HepG2 (cell line): ENCODE results near the gene SC5D. TPM values are rescaled to one million over a fixed set of nuclear protein-coding genes. Genes with fewer than 3 reads are reported as not detected.

ENCODE experiments used
- ATAC-seq: fragments of 200-7000 bp; cut with Tn5 transposase; 3 replicates; pipeline ENCODE4 v1.9.1; 2020; ENCODE audit warnings: mild to moderate bottlenecking, moderate library complexity
- BruUV-seq: library from RNA; stranded (reverse); fragments of 400-500 nt; replicated peaks from 2 replicates; lab custom pipeline; 2021; lab: Mats Ljungman, UMichigan
- CTCF ChIA-PET: fragments of 300-600 bp; formaldehyde crosslinking; extraction: SDS; loops from one replicate; lab custom pipeline; 2021; ENCODE audit warnings: low total read pairs, inconsistent platforms, low intra/inter-chr PET ratio; lab: Yijun Ruan, JAX
- POLR2A ChIA-PET: fragments of 350-600 bp; sonication (Branson Sonifier 250); formaldehyde crosslinking; loops from one replicate; lab custom pipeline; 2020; ENCODE audit warnings: antibody characterized with exemption, inconsistent platforms; lab: Yijun Ruan, JAX
- DNase-seq: peaks from one replicate; pipeline ENCODE4 v3.0.0-alpha.2; 2015; ENCODE audit warnings: low spot score
- FAIRE-seq: peaks from 3 replicates; lab custom pipeline; 2011; peaks lifted over from hg19 to GRCh38; lab: Jason Lieb, UNC
- H2AFZ ChIP-seq: one replicate; pipeline ENCODE4 v1.6.1; 2011; ENCODE audit warnings: low read length, inconsistent platforms
- H3K27ac ChIP-seq: fragments of 300-600 bp; 3 replicates; pipeline ENCODE4 v1.8.0; 2011; ENCODE audit warnings: mixed run types, mild to moderate bottlenecking, mixed read lengths, low read length, inconsistent platforms; ENCODE audit not compliant: insufficient read depth; ENCODE audit errors: extremely low read length
- H3K27me3 ChIP-seq, 2 experiments: fragments of 200-600 bp in 1 of 2; 2 replicates in 1 of 2; 3 replicates in 1 of 2; pipeline versions ENCODE4 v1.6.0 to v1.8.0; 2011; ENCODE audit warnings: low read length in 2 of 2, mild to moderate bottlenecking in 2 of 2, moderate library complexity in 2 of 2, inconsistent platforms in 1 of 2; ENCODE audit not compliant: insufficient read depth in 2 of 2, control insufficient read depth in 1 of 2
- H3K36me3 ChIP-seq, 2 experiments: fragments of 200-600 bp in 1 of 2; replicated peaks in 1 of 2; 2 replicates in 1 of 2; 3 replicates in 1 of 2; pipeline versions ENCODE4 v1.5.1 to v1.8.0; 2011; ENCODE audit warnings: low read length in 2 of 2, inconsistent platforms in 1 of 2; ENCODE audit not compliant: insufficient read depth in 2 of 2, control insufficient read depth in 1 of 2
- H3K4me1 ChIP-seq: 2 replicates; pipeline ENCODE4 v1.5.1; 2012; ENCODE audit warnings: low read length, inconsistent platforms; ENCODE audit not compliant: insufficient read depth
- H3K4me2 ChIP-seq: 2 replicates; pipeline ENCODE4 v1.6.0; 2011; ENCODE audit warnings: low read depth, low read length, inconsistent platforms
- H3K4me3 ChIP-seq, 3 experiments: fragments of 200-600 bp in 1 of 3; sonication (generic), shearing (Covaris generic) in 1 of 3; replicated peaks in 1 of 3; 2 replicates each; pipeline ENCODE4 v1.5.1; 2011 to 2016; ENCODE audit warnings: low read length in 3 of 3, inconsistent platforms in 2 of 3, low read depth in 2 of 3, mild to moderate bottlenecking in 2 of 3, control low read depth in 1 of 3, mixed read lengths in 1 of 3; ENCODE audit not compliant: insufficient read depth in 1 of 3
- H3K79me2 ChIP-seq: one replicate; pipeline ENCODE4 v1.6.1; 2011; ENCODE audit warnings: low read length, inconsistent platforms; ENCODE audit not compliant: insufficient read depth
- H3K9ac ChIP-seq: 2 replicates; pipeline ENCODE4 v1.6.0; 2011; ENCODE audit warnings: mild to moderate bottlenecking, low read depth, low read length, inconsistent platforms; ENCODE audit not compliant: insufficient read depth
- H3K9me3 ChIP-seq: 2 replicates; pipeline ENCODE4 v1.5.1; 2012; ENCODE audit warnings: mild to moderate bottlenecking, low read length
- H4K20me1 ChIP-seq: 2 replicates; pipeline ENCODE4 v1.6.0; 2011; ENCODE audit warnings: inconsistent platforms, mild to moderate bottlenecking, low read length, moderate library complexity; ENCODE audit not compliant: insufficient read depth
- ATF7 ChIP-seq, 2 experiments: fragments of 450-650 bp in 1 of 2; sonication (generic) in 1 of 2; formaldehyde crosslinking in 1 of 2; IDR thresholded peaks; 2 replicates each; pipeline versions ENCODE4 v1.4.0 to v1.6.1; 2016 to 2020; ENCODE audit warnings: antibody characterized with exemption in 1 of 2, mild to moderate bottlenecking in 1 of 2, missing genetic modification reagents in 1 of 2
- FOXA1 ChIP-seq, 2 experiments: fragments of 450-650 bp in 1 of 2; sonication (generic) in 1 of 2; formaldehyde crosslinking in 1 of 2; IDR thresholded peaks; 2 replicates each; pipeline versions ENCODE4 v1.4.0 to v1.6.1; 2016 to 2020; ENCODE audit warnings: missing genetic modification reagents in 1 of 2
- FOXA3 ChIP-seq: IDR thresholded peaks from 2 replicates; pipeline ENCODE4 v1.6.1; 2016; ENCODE audit warnings: missing genetic modification reagents, missing compliant biosample characterization
- MIXL1 ChIP-seq: IDR thresholded peaks from 2 replicates; pipeline ENCODE4 v1.6.1; 2016
- NFYC ChIP-seq: IDR thresholded peaks from 2 replicates; pipeline ENCODE4 v1.6.1; 2016; ENCODE audit warnings: missing genetic modification reagents, missing compliant biosample characterization
- SOX6 ChIP-seq, 2 experiments: fragments of 450-650 bp in 1 of 2; sonication (generic) in 1 of 2; formaldehyde crosslinking in 1 of 2; IDR thresholded peaks; 2 replicates each; pipeline versions ENCODE4 v1.4.0 to v1.6.1; 2017 to 2020; ENCODE audit warnings: antibody characterized with exemption in 1 of 2, mild to moderate bottlenecking in 1 of 2, missing genetic modification reagents in 1 of 2
- WGBS: methylation state at CpG from one replicate; pipeline ENCODE4 v1.1.6; 2017; ENCODE audit warnings: low lambda C conversion rate; 5-methylcytosine and 5-hydroxymethylcytosine counted together
- in situ Hi-C: cut with HindIII; loops from 2 replicates; pipeline ENCODE4 v1.10.0; 2017; ENCODE audit warnings: low pct_unique_long_range_greater_than_20kb; ENCODE audit not compliant: extremely low pct_ligation_motif_present
- intact Hi-C: fragments of 100-400 bp; cut with micrococcal nuclease; formaldehyde crosslinking; loops from one replicate; pipeline ENCODE4 v1.10.0; 2022; ENCODE audit not compliant: unreplicated experiment
- polyA plus RNA-seq, 8 experiments: library from polyadenylated mRNA; depleted of rRNA in 3 of 8; stranded (reverse) in 7 of 8; unstranded in 1 of 8; fragments of >200 nt; fragmentation: Illumina TruSeq in 4 of 8; extraction: Trizol in 4 of 8; gene quantifications; 2 replicates each; pipeline versions ENCODE4 v1.2.1 to v1.2.3, GENCODE V29; 2011 to 2016; ENCODE audit warnings: low read depth in 4 of 8, missing spikeins in 1 of 8, mixed read lengths in 1 of 8; ENCODE audit not compliant: insufficient read depth in 1 of 8
- total RNA-seq, 5 experiments: library from RNA; depleted of rRNA; stranded (reverse); fragments of >200 nt; fragmentation: Illumina TruSeq; extraction: Trizol; gene quantifications; 2 replicates each; pipeline ENCODE4 v1.2.3, GENCODE V29; 2016; ENCODE audit warnings: low read depth in 1 of 5
- TF ChIP-seq, protein P1 (sequence below): sonication (generic); formaldehyde crosslinking; IDR thresholded peaks from 2 replicates; pipeline ENCODE4 v1.8.1; 2023; ENCODE audit warnings: mild to moderate bottlenecking, inconsistent platforms, moderate library complexity, missing genetic modification reagents, borderline replicate concordance
- TF ChIP-seq, protein P2 (sequence below): sonication (generic); formaldehyde crosslinking; IDR thresholded peaks from 2 replicates; pipeline ENCODE4 v1.4.0; 2020; ENCODE audit warnings: missing genetic modification reagents
- TF ChIP-seq, protein P3 (sequence below): sonication (generic); formaldehyde crosslinking; IDR thresholded peaks from 2 replicates; pipeline ENCODE4 v1.4.0; 2020; ENCODE audit warnings: missing genetic modification reagents
- TF ChIP-seq, protein P4 (sequence below): sonication (generic); formaldehyde crosslinking; IDR thresholded peaks from 2 replicates; pipeline ENCODE4 v1.8.0; 2022; ENCODE audit warnings: mild to moderate bottlenecking, missing genetic modification reagents, moderate library complexity

Gene SC5D
- total and polyA plus RNA-seq, 2 of the 13 experiments (the other 11 are each of a cell fraction or from before 2014, with no cell fraction given), result 84.4 to 155 TPM

DNA sequence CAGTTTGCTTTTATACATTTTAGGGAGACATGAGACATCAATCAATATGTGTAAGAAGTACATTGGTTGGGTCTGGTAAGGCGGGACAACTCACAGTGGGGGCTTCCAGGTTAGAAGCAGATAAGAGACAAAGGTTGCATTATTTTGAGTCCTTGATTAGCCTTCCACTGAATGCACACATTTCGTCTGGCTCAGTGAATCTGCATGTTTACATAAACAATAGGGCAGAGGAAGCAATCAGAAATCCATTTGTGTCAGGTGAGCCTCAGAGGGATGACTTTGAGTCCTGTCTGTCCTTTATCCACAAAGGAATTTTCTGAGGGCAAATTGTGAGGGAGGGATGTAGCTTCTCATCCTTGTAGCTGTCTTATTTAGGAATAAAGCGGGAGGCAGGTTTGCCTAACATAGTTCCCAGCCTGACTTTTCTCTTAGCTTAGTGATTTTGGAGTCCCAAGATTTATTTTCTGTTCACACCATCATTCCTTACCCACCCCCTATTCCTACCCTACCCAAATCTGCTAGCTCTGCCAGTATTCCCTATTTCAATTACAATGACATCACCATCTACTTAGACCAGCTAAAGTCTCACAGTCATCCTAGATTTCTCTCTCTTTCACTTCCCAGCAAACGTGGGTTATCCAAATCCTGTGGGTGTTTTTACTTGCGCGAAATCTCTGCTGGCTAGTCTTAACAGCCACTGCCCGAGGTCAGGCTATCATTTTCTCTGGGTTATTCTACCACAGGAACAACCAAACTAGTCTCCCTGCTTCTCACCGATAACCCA lies 2.9 kb downstream of the SC5D start:
- ATAC-seq, result no peak
- in situ Hi-C loops, result no loop called here
- intact Hi-C loops, result no loop called here
- no TSS peak for BruUV-seq
- H3K79me2 ChIP-seq, result peaks cover 77% of the 10 kb centered on the region
- DNase-seq, result peak; percentile 52
- peaks cover 0 to 3% of the 10 kb centered on the region in 2 experiments; a peak in 1 of 5 replicates for H3K27me3 ChIP-seq
- peak overlapping the region; percentile 3 for H3K27ac ChIP-seq
- H3K4me2 ChIP-seq, result peak overlapping the region; percentile 100
- peaks cover 49% of the 10 kb centered on the region for H4K20me1 ChIP-seq
- peaks cover 0 to 2% of the 10 kb centered on the region in 2 experiments; a peak in 1 of 5 replicates for H3K36me3 ChIP-seq
- H3K9ac ChIP-seq, result no peak overlapping the region
- H3K4me3 ChIP-seq, result peak overlapping the region in 1 of 3 experiments; percentile 42; a peak in 1 of 6 replicates
- 85% methylated on average over 8 of the region's 8 CpGs for WGBS
- H3K9me3 ChIP-seq, result no peaks in the 10 kb centered on the region
- CTCF ChIA-PET, result no interaction called here
- POLR2A ChIA-PET, result no interaction called here
- H3K4me1 ChIP-seq, result peaks cover 59% of the 10 kb centered on the region
- no peak overlapping the region for H2AFZ ChIP-seq
- TF ChIP-seq SOX6 (IDR thresholded peaks at IDR 0.05), result no peak
- 0 out of 2 replicates have a peak, but pooled peaks have one; percentile 15 for TF ChIP-seq SOX6 (CRISPR knock-in tag; IDR thresholded peaks at IDR 0.05)
- TF ChIP-seq, protein P1, sequence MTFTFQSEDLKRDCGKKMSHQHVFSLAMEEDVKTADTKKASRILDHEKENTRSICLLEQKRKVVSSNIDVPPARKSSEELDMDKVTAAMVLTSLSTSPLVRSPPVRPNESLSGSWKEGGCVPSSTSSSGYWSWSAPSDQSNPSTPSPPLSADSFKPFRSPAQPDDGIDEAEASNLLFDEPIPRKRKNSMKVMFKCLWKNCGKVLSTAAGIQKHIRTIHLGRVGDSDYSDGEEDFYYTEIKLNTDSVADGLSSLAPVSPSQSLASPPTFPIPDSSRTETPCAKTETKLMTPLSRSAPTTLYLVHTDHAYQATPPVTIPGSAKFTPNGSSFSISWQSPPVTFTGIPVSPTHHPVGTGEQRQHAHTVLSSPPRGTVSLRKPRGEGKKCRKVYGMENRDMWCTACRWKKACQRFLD (CRISPR knock-in tag), result no peak
- TF ChIP-seq, protein P2, sequence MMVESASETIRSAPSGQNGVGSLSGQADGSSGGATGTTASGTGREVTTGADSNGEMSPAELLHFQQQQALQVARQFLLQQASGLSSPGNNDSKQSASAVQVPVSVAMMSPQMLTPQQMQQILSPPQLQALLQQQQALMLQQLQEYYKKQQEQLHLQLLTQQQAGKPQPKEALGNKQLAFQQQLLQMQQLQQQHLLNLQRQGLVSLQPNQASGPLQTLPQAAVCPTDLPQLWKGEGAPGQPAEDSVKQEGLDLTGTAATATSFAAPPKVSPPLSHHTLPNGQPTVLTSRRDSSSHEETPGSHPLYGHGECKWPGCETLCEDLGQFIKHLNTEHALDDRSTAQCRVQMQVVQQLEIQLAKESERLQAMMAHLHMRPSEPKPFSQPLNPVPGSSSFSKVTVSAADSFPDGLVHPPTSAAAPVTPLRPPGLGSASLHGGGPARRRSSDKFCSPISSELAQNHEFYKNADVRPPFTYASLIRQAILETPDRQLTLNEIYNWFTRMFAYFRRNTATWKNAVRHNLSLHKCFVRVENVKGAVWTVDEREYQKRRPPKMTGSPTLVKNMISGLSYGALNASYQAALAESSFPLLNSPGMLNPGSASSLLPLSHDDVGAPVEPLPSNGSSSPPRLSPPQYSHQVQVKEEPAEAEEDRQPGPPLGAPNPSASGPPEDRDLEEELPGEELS (CRISPR knock-in tag), result peak; percentile 55; the same call in 1 of the 2 replicates
- peak; percentile 65 for TF ChIP-seq FOXA3
- TF ChIP-seq, protein P3, sequence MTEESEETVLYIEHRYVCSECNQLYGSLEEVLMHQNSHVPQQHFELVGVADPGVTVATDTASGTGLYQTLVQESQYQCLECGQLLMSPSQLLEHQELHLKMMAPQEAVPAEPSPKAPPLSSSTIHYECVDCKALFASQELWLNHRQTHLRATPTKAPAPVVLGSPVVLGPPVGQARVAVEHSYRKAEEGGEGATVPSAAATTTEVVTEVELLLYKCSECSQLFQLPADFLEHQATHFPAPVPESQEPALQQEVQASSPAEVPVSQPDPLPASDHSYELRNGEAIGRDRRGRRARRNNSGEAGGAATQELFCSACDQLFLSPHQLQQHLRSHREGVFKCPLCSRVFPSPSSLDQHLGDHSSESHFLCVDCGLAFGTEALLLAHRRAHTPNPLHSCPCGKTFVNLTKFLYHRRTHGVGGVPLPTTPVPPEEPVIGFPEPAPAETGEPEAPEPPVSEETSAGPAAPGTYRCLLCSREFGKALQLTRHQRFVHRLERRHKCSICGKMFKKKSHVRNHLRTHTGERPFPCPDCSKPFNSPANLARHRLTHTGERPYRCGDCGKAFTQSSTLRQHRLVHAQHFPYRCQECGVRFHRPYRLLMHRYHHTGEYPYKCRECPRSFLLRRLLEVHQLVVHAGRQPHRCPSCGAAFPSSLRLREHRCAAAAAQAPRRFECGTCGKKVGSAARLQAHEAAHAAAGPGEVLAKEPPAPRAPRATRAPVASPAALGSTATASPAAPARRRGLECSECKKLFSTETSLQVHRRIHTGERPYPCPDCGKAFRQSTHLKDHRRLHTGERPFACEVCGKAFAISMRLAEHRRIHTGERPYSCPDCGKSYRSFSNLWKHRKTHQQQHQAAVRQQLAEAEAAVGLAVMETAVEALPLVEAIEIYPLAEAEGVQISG, result no peak
- 0 out of 2 replicates have a peak, but pooled peaks have one; percentile 16 for TF ChIP-seq MIXL1 (CRISPR knock-in tag)
- TF ChIP-seq, protein P4, sequence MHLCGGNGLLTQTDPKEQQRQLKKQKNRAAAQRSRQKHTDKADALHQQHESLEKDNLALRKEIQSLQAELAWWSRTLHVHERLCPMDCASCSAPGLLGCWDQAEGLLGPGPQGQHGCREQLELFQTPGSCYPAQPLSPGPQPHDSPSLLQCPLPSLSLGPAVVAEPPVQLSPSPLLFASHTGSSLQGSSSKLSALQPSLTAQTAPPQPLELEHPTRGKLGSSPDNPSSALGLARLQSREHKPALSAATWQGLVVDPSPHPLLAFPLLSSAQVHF (CRISPR knock-in tag), result no peak
- TF ChIP-seq NFYC (CRISPR knock-in tag), result 0 out of 2 replicates have a peak, but pooled peaks have one; percentile 30
- TF ChIP-seq FOXA1 (IDR thresholded peaks at IDR 0.05), result no peak
- TF ChIP-seq FOXA1 (CRISPR knock-in tag; IDR thresholded peaks at IDR 0.05), result peak; percentile 49; the same call in 1 of the 2 replicates
- peak; percentile 86 for TF ChIP-seq ATF7 (IDR thresholded peaks at IDR 0.05)
- no peak for TF ChIP-seq ATF7 (CRISPR knock-in tag; IDR thresholded peaks at IDR 0.05)
- no peak for FAIRE-seq
